Upper lobe of left lung (tissue), 4 donors: ENCODE results near the gene PPP1R9B.

ENCODE experiments used
- CTCF ChIP-seq, 6 experiments: fragments of 450-650 bp in 4 of 6; fragments of 200-600 bp in 2 of 6; sonication (generic) in 2 of 6; IDR thresholded peaks; one replicate each; pipeline ENCODE4 v1.5.1; 2016 to 2019; ENCODE audit warnings: antibody characterized with exemption in 6 of 6
- POLR2AphosphoS5 ChIP-seq, 2 donors: sonication (generic); formaldehyde crosslinking; IDR thresholded peaks; one replicate each; pipeline ENCODE4 v1.5.1; 2017; ENCODE audit warnings: antibody characterized with exemption in 2 of 2

DNA sequence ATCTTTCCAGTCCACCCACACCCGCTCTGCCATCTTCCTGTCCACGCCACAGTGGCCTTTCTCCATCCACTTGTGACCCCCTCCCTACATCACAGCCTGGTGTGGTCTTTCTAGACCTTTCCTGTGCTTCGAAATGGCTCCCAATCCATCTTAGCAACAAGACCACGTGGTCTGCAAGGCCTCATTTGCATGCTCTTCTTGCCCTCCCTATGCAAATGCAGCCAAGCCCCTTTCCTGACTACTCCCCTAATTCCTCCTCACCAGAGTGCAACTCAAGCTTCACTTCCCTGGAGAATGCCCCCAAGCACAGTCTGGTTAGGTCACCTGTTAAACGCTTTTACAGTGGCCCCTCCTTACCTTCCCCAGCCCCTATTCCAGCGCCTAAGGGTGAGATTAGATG, 6.1 kb downstream of the PPP1R9B start:
- TF ChIP-seq CTCF (IDR thresholded peaks at IDR 0.05), result no peak
- TF ChIP-seq POLR2AphosphoS5 (IDR thresholded peaks at IDR 0.05), result no peak
